HepG2 (cell line): ENCODE data around the gene LRRC28. TPM values are rescaled to one million over a fixed set of nuclear protein-coding genes. Genes with fewer than 3 reads are reported as not detected.
A peak's percentile ranks its signal among the peaks of the same experiment; 100 is the strongest.

Source experiments
- ATAC-seq: fragments of 200-7000 bp; cut with Tn5 transposase; 3 replicates; pipeline ENCODE4 v1.9.1; 2020; ENCODE audit warnings: mild to moderate bottlenecking, moderate library complexity
- BruUV-seq: library from RNA; stranded (reverse); fragments of 400-500 nt; replicated peaks from 2 replicates; lab custom pipeline; 2021; lab: Mats Ljungman, UMichigan
- CTCF ChIA-PET: fragments of 300-600 bp; formaldehyde crosslinking; extraction: SDS; loops from one replicate; lab custom pipeline; 2021; ENCODE audit warnings: low total read pairs, inconsistent platforms, low intra/inter-chr PET ratio; lab: Yijun Ruan, JAX
- POLR2A ChIA-PET: fragments of 350-600 bp; sonication (Branson Sonifier 250); formaldehyde crosslinking; loops from one replicate; lab custom pipeline; 2020; ENCODE audit warnings: antibody characterized with exemption, inconsistent platforms; lab: Yijun Ruan, JAX
- DNase-seq: peaks from one replicate; pipeline ENCODE4 v3.0.0-alpha.2; 2015; ENCODE audit warnings: low spot score
- FAIRE-seq: peaks from 3 replicates; lab custom pipeline; 2011; peaks lifted over from hg19 to GRCh38; lab: Jason Lieb, UNC
- H2AFZ ChIP-seq: one replicate; pipeline ENCODE4 v1.6.1; 2011; ENCODE audit warnings: low read length, inconsistent platforms
- H3K27ac ChIP-seq: fragments of 300-600 bp; 3 replicates; pipeline ENCODE4 v1.8.0; 2011; ENCODE audit warnings: mixed run types, mild to moderate bottlenecking, mixed read lengths, low read length, inconsistent platforms; ENCODE audit not compliant: insufficient read depth; ENCODE audit errors: extremely low read length
- H3K27me3 ChIP-seq, 2 experiments: fragments of 200-600 bp in 1 of 2; 2 replicates in 1 of 2; 3 replicates in 1 of 2; pipeline versions ENCODE4 v1.6.0 to v1.8.0; 2011; ENCODE audit warnings: low read length in 2 of 2, mild to moderate bottlenecking in 2 of 2, moderate library complexity in 2 of 2, inconsistent platforms in 1 of 2; ENCODE audit not compliant: insufficient read depth in 2 of 2, control insufficient read depth in 1 of 2
- H3K36me3 ChIP-seq, 2 experiments: fragments of 200-600 bp in 1 of 2; replicated peaks in 1 of 2; 2 replicates in 1 of 2; 3 replicates in 1 of 2; pipeline versions ENCODE4 v1.5.1 to v1.8.0; 2011; ENCODE audit warnings: low read length in 2 of 2, inconsistent platforms in 1 of 2; ENCODE audit not compliant: insufficient read depth in 2 of 2, control insufficient read depth in 1 of 2
- H3K4me1 ChIP-seq: 2 replicates; pipeline ENCODE4 v1.5.1; 2012; ENCODE audit warnings: low read length, inconsistent platforms; ENCODE audit not compliant: insufficient read depth
- H3K4me2 ChIP-seq: 2 replicates; pipeline ENCODE4 v1.6.0; 2011; ENCODE audit warnings: low read depth, low read length, inconsistent platforms
- H3K4me3 ChIP-seq, 3 experiments: fragments of 200-600 bp in 1 of 3; sonication (generic), shearing (Covaris generic) in 1 of 3; replicated peaks in 1 of 3; 2 replicates each; pipeline ENCODE4 v1.5.1; 2011 to 2016; ENCODE audit warnings: low read length in 3 of 3, inconsistent platforms in 2 of 3, low read depth in 2 of 3, mild to moderate bottlenecking in 2 of 3, control low read depth in 1 of 3, mixed read lengths in 1 of 3; ENCODE audit not compliant: insufficient read depth in 1 of 3
- H3K79me2 ChIP-seq: one replicate; pipeline ENCODE4 v1.6.1; 2011; ENCODE audit warnings: low read length, inconsistent platforms; ENCODE audit not compliant: insufficient read depth
- H3K9ac ChIP-seq: 2 replicates; pipeline ENCODE4 v1.6.0; 2011; ENCODE audit warnings: mild to moderate bottlenecking, low read depth, low read length, inconsistent platforms; ENCODE audit not compliant: insufficient read depth
- H3K9me3 ChIP-seq: 2 replicates; pipeline ENCODE4 v1.5.1; 2012; ENCODE audit warnings: mild to moderate bottlenecking, low read length
- H4K20me1 ChIP-seq: 2 replicates; pipeline ENCODE4 v1.6.0; 2011; ENCODE audit warnings: inconsistent platforms, mild to moderate bottlenecking, low read length, moderate library complexity; ENCODE audit not compliant: insufficient read depth
- EZH2 ChIP-seq: conservative IDR thresholded peaks from 2 replicates; pipeline ENCODE4 v1.6.1; 2012; ENCODE audit warnings: mild to moderate bottlenecking, low read depth, low read length, moderate library complexity
- FUBP1 ChIP-seq: sonication (generic); formaldehyde crosslinking; IDR thresholded peaks from 2 replicates; pipeline ENCODE4 v1.5.1; 2020; ENCODE audit warnings: missing genetic modification reagents, mild to moderate bottlenecking, borderline replicate concordance
- TCF7L2 ChIP-seq: IDR thresholded peaks from 2 replicates; pipeline ENCODE4 v1.6.1; 2011; ENCODE audit warnings: mild to moderate bottlenecking, low read depth, low read length, moderate library complexity
- YEATS4 ChIP-seq: sonication (generic); formaldehyde crosslinking; IDR thresholded peaks from 2 replicates; pipeline ENCODE4 v1.4.0; 2020; ENCODE audit warnings: missing genetic modification reagents, borderline replicate concordance
- ZEB1 ChIP-seq: IDR thresholded peaks from 2 replicates; pipeline ENCODE4 v1.6.1; 2012; ENCODE audit warnings: mild to moderate bottlenecking, low read depth, inconsistent platforms; ENCODE audit not compliant: insufficient replicate concordance
- ZNF687 ChIP-seq: sonication (generic); formaldehyde crosslinking; IDR thresholded peaks from 2 replicates; pipeline ENCODE4 v1.5.1; 2020; ENCODE audit warnings: mild to moderate bottlenecking, missing genetic modification reagents, moderate library complexity
- WGBS: methylation state at CpG from one replicate; pipeline ENCODE4 v1.1.6; 2017; ENCODE audit warnings: low lambda C conversion rate; 5-methylcytosine and 5-hydroxymethylcytosine counted together
- in situ Hi-C: cut with HindIII; loops from 2 replicates; pipeline ENCODE4 v1.10.0; 2017; ENCODE audit warnings: low pct_unique_long_range_greater_than_20kb; ENCODE audit not compliant: extremely low pct_ligation_motif_present
- intact Hi-C: fragments of 100-400 bp; cut with micrococcal nuclease; formaldehyde crosslinking; loops from one replicate; pipeline ENCODE4 v1.10.0; 2022; ENCODE audit not compliant: unreplicated experiment
- polyA plus RNA-seq, 8 experiments: library from polyadenylated mRNA; depleted of rRNA in 3 of 8; stranded (reverse) in 7 of 8; unstranded in 1 of 8; fragments of >200 nt; fragmentation: Illumina TruSeq in 4 of 8; extraction: Trizol in 4 of 8; gene quantifications; 2 replicates each; pipeline versions ENCODE4 v1.2.1 to v1.2.3, GENCODE V29; 2011 to 2016; ENCODE audit warnings: low read depth in 4 of 8, missing spikeins in 1 of 8, mixed read lengths in 1 of 8; ENCODE audit not compliant: insufficient read depth in 1 of 8
- total RNA-seq, 5 experiments: library from RNA; depleted of rRNA; stranded (reverse); fragments of >200 nt; fragmentation: Illumina TruSeq; extraction: Trizol; gene quantifications; 2 replicates each; pipeline ENCODE4 v1.2.3, GENCODE V29; 2016; ENCODE audit warnings: low read depth in 1 of 5

LRRC28 gene
- total and polyA plus RNA-seq, 2 of the 13 experiments (the other 11 are each of a cell fraction or from before 2014, with no cell fraction given): 17.5 to 21.3 TPM

GRCh38 chr15:99436542-99437314, 185.4 kb downstream of the LRRC28 start (continued):
- TF ChIP-seq YEATS4 (CRISPR knock-in tag): no peak

- Histone ChIP-seq H3K4me1 (peaks cover 54% of the 10 kb centered on the region), H3K4me3 (peak overlapping the region in 1 of 3 experiments; percentile 11; a peak in 1 of 6 replicates), H4K20me1 (no peaks in the 10 kb centered on the region), H3K9me3 (no peaks in the 10 kb centered on the region), H3K9ac (no peak overlapping the region), H2AFZ (no peak overlapping the region), H3K27me3 (peaks cover 11 to 77% of the 10 kb centered on the region in 2 experiments), H3K27ac (no peak overlapping the region), H3K4me2 (peak overlapping the region; percentile 34), H3K79me2 (no peaks in the 10 kb centered on the region), H3K36me3 (no peaks in the 10 kb centered on the region)
- no TSS peak for BruUV-seq
- ATAC-seq (peak; percentile 46), FAIRE-seq (no peak), DNase-seq (no peak)
- POLR2A ChIA-PET: no interaction called here
- intact Hi-C loops: no loop called here
- in situ Hi-C loops: loop anchor here (10.0 kb wide), 1 partner anchor 127 kb away; the partner anchor contains the start of gene MEF2A
- WGBS: 30% methylated on average over 18 of the region's 23 CpGs
- no peak for TF ChIP-seq ZEB1
- peak; percentile 72; the same call in 1 of the 2 replicates for TF ChIP-seq EZH2
- no peak for TF ChIP-seq FUBP1 (CRISPR knock-in tag)
- TF ChIP-seq ZNF687: peak; percentile 30
- TF ChIP-seq TCF7L2: no peak
- CTCF ChIA-PET: no interaction called here
Measured at GRCh38 chr15:99437315-99438223, 186.3 kb downstream of the LRRC28 start.
